Parathyroid adenoma (tissue), 2 donors: Measurements from ENCODE around the gene FOXO1.

Experiments
- H2AFZ ChIP-seq: fragments of 300-600 bp; sonication (generic); one replicate; pipeline ENCODE4 v1.7.0; 2017; ENCODE audit warnings: antibody characterized with exemption, mild to moderate bottlenecking
- H3K27ac ChIP-seq: fragments of 300-600 bp; sonication (generic); one replicate; pipeline ENCODE4 v1.7.0; 2017
- H3K27me3 ChIP-seq: fragments of 300-600 bp; sonication (generic); one replicate; pipeline ENCODE4 v1.7.0; 2017; ENCODE audit warnings: low read length; ENCODE audit not compliant: control insufficient read depth, insufficient read depth
- H3K36me3 ChIP-seq: fragments of 300-600 bp; sonication (generic); one replicate; pipeline ENCODE4 v1.7.0; 2017; ENCODE audit warnings: low read length; ENCODE audit not compliant: control insufficient read depth, insufficient read depth
- H3K4me1 ChIP-seq: fragments of 300-600 bp; sonication (generic); one replicate; pipeline ENCODE4 v1.7.0; 2017; ENCODE audit warnings: control low read depth
- H3K4me2 ChIP-seq: fragments of 300-600 bp; sonication (generic); one replicate; pipeline ENCODE4 v1.7.0; 2017; ENCODE audit warnings: low read length
- H3K4me3 ChIP-seq: fragments of 300-600 bp; sonication (generic); one replicate; pipeline ENCODE4 v1.7.0; 2017; ENCODE audit warnings: low read depth, low read length
- H3K79me2 ChIP-seq: fragments of 300-600 bp; sonication (generic); one replicate; pipeline ENCODE4 v1.7.0; 2017; ENCODE audit warnings: control low read depth
- H3K9ac ChIP-seq: fragments of 300-600 bp; sonication (generic); one replicate; pipeline ENCODE4 v1.7.0; 2017; ENCODE audit warnings: mild to moderate bottlenecking
- H3K9me3 ChIP-seq: fragments of 300-600 bp; sonication (generic); one replicate; pipeline ENCODE4 v1.7.0; 2017; ENCODE audit warnings: low read length; ENCODE audit not compliant: control insufficient read depth
- CTCF ChIP-seq: fragments of 300-600 bp; sonication (generic); IDR thresholded peaks from one replicate; pipeline ENCODE4 v1.7.0; 2017; ENCODE audit warnings: antibody characterized with exemption, mild to moderate bottlenecking
- donor health status: primary hyperparathyroidism.

Gene FOXO1

DNA sequence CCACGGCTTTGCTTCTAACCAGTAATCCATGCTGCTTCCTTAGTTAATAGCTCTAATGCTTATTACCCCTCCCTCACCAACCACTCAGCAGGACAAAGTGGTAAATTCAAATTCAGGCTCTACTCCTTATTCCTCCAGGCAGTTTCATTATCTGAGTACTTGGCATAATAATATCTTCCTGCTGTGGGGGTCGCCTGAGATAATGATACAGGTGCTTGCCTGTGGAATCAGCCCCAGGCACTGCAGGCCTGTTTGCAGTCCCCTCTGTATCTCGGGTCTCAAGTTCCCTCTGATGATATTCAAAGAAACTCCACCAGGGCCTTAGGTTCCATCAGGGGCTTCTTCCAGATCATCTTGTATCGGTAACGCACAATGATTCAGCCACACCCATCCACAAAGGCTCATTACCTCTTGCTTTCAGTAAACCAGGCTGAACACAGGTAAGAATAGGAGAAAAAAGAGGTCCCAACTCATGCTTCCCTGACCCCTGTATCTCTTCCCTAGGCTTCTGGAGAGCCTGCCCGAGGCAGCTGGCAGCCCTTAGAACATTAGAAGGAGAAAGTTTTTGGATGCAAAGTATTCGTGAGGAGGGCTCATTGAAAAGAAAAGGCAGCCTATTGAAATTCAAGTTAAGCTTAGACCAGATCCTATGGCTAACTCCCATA, 14.3 kb upstream of the FOXO1 start:
- Histone ChIP-seq H3K4me2 (no peak overlapping the region), H3K27ac (no peak overlapping the region), H3K4me1 (no peaks in the 10 kb centered on the region), H3K27me3 (no peaks in the 10 kb centered on the region), H3K36me3 (no peaks in the 10 kb centered on the region), H3K9ac (no peak overlapping the region), H3K79me2 (no peaks in the 10 kb centered on the region), H3K9me3 (no peaks in the 10 kb centered on the region), H2AFZ (no peak overlapping the region), H3K4me3 (no peak overlapping the region)
- no peak for TF ChIP-seq CTCF

- H3K27ac ChIP-seq, result no peak overlapping the region
- TF ChIP-seq CTCF, result no peak
- H3K9me3 ChIP-seq, result no peaks in the 10 kb centered on the region
- no peaks in the 10 kb centered on the region for H3K79me2 ChIP-seq
- H3K4me1 ChIP-seq, result no peaks in the 10 kb centered on the region
- no peaks in the 10 kb centered on the region for H3K36me3 ChIP-seq
- H3K27me3 ChIP-seq, result no peaks in the 10 kb centered on the region
- H2AFZ ChIP-seq, result no peak overlapping the region
- no peak overlapping the region for H3K4me3 ChIP-seq
- no peak overlapping the region for H3K9ac ChIP-seq
- no peak overlapping the region for H3K4me2 ChIP-seq
Measured at GRCh38 chr13:40679480-40679985, 13.1 kb upstream of the FOXO1 start.

- no peak for TF ChIP-seq CTCF
- H3K4me1 ChIP-seq, result no peaks in the 10 kb centered on the region
- no peak overlapping the region for H3K4me3 ChIP-seq
- no peaks in the 10 kb centered on the region for H3K27me3 ChIP-seq
- no peak overlapping the region for H2AFZ ChIP-seq
- no peaks in the 10 kb centered on the region for H3K79me2 ChIP-seq
- H3K36me3 ChIP-seq, result no peaks in the 10 kb centered on the region
- no peak overlapping the region for H3K9ac ChIP-seq
- no peaks in the 10 kb centered on the region for H3K9me3 ChIP-seq
- H3K4me2 ChIP-seq, result no peak overlapping the region
- no peak overlapping the region for H3K27ac ChIP-seq
Measured at GRCh38 chr13:40677064-40677463, 10.6 kb upstream of the FOXO1 start.

DNA sequence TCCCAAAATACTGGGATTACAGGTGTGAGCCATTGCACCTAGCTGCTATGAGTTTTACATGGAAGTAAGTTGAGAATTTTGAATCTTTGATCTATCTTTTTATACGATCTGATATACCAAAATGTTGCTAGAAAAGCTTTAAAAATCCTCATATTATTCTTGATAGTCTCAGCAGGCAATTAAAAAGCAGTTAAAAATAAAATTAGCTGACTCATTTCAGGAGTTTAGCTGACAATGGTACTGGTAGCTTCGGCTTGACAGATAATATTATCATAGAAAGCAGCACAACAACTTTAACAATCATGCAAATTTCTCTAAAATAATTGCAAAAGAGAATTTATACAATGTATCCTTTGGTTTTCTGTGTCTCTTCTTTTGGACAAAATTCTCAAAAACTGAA, 9.6 kb upstream of the FOXO1 start:
- no peak for TF ChIP-seq CTCF
- no peak overlapping the region for H3K4me2 ChIP-seq
- no peaks in the 10 kb centered on the region for H3K36me3 ChIP-seq
- H2AFZ ChIP-seq, result no peak overlapping the region
- H3K4me3 ChIP-seq, result no peak overlapping the region
- H3K4me1 ChIP-seq, result no peaks in the 10 kb centered on the region
- no peak overlapping the region for H3K9ac ChIP-seq
- H3K27me3 ChIP-seq, result no peaks in the 10 kb centered on the region
- H3K79me2 ChIP-seq, result no peaks in the 10 kb centered on the region
- no peaks in the 10 kb centered on the region for H3K9me3 ChIP-seq
- no peak overlapping the region for H3K27ac ChIP-seq

- Histone ChIP-seq H3K9ac (no peak overlapping the region), H3K36me3 (no peaks in the 10 kb centered on the region), H3K27me3 (no peaks in the 10 kb centered on the region), H3K27ac (no peak overlapping the region), H3K4me2 (no peak overlapping the region), H3K4me1 (no peaks in the 10 kb centered on the region), H2AFZ (no peak overlapping the region), H3K4me3 (no peak overlapping the region), H3K79me2 (no peaks in the 10 kb centered on the region), H3K9me3 (no peaks in the 10 kb centered on the region)
- no peak for TF ChIP-seq CTCF
Measured at GRCh38 chr13:40673414-40673813, 7.0 kb upstream of the FOXO1 start.
